ENCODE measurements around the gene CSF3. TPM values are rescaled to one million over a fixed set of nuclear protein-coding genes. Genes with fewer than 3 reads are reported as not detected.

Gene CSF3
- total RNA-seq, 4 donors from 2014 or later = not detected

DNA sequence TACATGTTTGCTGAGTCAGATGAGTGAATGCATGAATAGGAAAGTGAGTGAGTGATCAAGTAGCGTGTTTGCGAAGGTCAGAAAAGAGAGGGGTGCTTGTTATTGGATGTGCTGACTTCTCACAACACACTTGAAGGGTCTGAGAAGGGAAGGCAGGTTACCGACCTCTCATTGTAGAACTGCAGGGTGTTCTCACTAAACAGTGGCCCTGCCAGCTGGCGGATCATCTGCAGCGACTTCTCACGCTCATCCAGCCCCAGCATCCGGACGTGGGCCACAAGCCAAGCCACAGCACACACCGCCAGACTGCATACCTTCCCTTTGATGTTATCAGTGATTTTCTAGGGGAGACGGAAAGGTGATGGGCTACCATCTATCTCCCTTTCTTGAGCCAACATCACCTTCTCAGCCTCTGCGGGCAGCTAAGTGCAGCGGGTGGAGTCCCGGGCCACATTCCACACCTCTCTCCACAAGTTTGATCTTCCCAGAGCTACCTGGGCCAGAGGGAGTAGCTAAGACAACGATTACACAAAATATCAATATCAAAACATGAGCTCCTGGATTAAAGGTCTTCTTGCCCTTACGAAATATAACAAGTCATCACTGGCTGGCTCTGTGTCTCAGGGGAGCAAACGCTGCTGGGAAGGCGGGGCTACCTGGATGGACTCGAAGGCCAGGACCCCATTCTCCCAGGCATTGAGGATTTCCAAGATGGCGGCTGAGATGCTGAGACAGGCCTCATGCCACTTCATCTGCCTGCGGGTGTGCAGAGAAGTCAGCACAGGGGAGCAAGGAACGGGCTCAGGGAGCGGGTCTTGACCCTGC, 11.0 kb downstream of the CSF3 start:
- H3K27ac ChIP-seq = peak overlapping the region; percentile 84 to 90 (median 87)
- intact Hi-C loops (cut with DNase I) = no loop called here
- no peaks in the 10 kb centered on the region for H3K9me3 ChIP-seq
- H3K4me1 ChIP-seq = peaks cover 54 to 62% of the 10 kb centered on the region in 2 donors
- TF ChIP-seq, protein P1, sequence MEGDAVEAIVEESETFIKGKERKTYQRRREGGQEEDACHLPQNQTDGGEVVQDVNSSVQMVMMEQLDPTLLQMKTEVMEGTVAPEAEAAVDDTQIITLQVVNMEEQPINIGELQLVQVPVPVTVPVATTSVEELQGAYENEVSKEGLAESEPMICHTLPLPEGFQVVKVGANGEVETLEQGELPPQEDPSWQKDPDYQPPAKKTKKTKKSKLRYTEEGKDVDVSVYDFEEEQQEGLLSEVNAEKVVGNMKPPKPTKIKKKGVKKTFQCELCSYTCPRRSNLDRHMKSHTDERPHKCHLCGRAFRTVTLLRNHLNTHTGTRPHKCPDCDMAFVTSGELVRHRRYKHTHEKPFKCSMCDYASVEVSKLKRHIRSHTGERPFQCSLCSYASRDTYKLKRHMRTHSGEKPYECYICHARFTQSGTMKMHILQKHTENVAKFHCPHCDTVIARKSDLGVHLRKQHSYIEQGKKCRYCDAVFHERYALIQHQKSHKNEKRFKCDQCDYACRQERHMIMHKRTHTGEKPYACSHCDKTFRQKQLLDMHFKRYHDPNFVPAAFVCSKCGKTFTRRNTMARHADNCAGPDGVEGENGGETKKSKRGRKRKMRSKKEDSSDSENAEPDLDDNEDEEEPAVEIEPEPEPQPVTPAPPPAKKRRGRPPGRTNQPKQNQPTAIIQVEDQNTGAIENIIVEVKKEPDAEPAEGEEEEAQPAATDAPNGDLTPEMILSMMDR (IDR thresholded peaks at IDR 0.05) = no peak
- peak in 1 of 2 donors; percentile 25 for TF ChIP-seq POLR2A (IDR thresholded peaks at IDR 0.05)
- H3K27me3 ChIP-seq = no peaks in the 10 kb centered on the region
- H3K4me3 ChIP-seq (replicated peaks in 1 of 3) = no peak overlapping the region
- DNase-seq = peak; percentile 96
- peaks cover 15 to 20% of the 10 kb centered on the region in 2 donors for H3K36me3 ChIP-seq
- 32 to 42% methylated on average over 19 to 21 of the region's 22 CpGs for WGBS, 2 donors

DNA sequence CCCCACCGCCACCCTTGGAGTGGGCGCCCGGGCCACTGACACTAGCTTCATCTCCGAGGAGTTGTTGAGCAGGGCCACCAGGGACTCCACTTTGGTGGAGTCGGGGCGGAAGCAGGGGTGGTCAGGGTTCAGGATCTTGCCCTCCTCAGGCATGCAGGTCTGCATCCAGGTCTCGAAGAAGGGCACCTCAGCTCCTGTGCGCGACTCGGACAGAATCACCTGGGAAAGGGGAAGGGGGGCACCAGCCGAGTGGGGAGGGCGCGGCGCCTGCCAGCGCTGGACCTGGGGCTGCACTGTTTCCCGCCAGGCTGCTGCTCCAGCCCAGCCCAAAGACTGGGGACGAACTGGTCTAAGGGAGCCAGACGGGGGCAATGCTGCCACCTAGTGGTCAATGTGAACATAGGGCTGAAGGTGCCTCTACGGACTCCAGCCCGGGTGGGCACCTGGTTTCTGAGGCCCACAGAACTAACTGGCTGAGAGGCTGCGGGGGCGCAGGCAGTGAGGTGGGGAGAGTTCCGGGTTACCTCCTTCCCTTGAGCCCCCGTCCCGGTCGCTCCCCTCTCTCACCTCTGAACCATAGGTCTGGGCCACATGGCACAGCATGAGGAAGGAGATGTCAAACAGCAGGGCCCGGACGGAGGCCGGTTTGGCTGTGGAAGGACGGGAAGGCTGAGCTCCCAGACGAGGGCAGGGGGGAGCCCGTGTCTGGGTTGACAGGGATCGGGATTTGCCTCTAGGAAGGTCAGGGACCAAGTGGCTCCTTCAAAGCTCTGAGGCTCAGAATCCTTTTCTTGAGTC, 11.8 kb downstream of the CSF3 start:
- Histone ChIP-seq H3K4me1 (peaks cover 48 to 60% of the 10 kb centered on the region in 2 donors), H3K36me3 (peaks cover 22 to 27% of the 10 kb centered on the region in 2 donors)

DNA sequence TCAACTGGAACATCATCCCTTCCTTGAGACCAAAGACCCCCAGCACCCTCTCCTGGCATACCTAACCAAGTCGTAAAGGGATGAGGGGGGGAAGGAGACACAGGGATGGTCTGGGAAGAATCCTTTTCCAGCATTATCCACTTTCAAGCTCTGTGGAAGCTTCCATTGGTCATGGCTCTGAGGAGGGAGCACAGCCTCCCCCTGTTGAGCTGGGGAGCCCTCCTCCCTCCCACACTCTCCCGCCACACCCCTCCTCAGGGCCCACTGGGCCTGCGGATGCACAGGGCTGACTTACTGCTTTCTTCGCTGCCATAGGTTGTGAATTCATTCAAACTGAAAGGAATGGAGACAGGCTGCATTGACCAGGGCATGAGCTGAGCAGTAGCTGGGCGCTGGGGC, 12.4 kb downstream of the CSF3 start:
- H3K9me3 ChIP-seq = no peaks in the 10 kb centered on the region

More for the DNA sequence above, 11.8 kb downstream of the CSF3 start:
- WGBS, 2 donors = 24 to 33% methylated on average over 12 to 28 of the region's 33 CpGs
- Histone ChIP-seq H3K4me3 (replicated peaks in 1 of 3) (no peak overlapping the region), H3K27ac (peak overlapping the region; percentile 84 to 90 (median 87)), H3K9me3 (no peaks in the 10 kb centered on the region), H3K27me3 (no peaks in the 10 kb centered on the region)
- TF ChIP-seq POLR2A (IDR thresholded peaks at IDR 0.05) = no peak
- TF ChIP-seq, protein P1 (IDR thresholded peaks at IDR 0.05) = peak; percentile 84 to 95 (median 90)
- peak; percentile 85 to 90 for DNase-seq
- intact Hi-C loops (cut with DNase I) = no loop called here

DNA sequence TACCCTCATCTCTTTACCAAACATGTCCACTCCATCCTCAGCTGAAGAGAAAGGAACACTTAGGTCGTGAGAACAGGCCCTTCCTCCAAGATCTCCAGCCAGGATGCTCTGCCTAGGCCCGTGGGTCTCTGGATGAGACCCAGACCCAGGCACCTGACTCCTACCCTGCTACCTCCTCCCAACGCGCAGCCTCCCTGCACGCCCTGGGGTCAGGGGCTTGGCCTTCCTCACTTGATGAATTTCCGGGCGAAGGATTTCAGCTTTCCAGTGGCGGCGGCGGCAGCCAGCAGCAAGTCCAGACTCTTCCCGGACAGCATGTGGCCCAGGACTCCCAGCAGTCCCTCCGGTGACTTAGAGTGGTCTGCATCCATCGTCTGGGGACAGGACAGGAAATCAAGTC, 13.4 kb downstream of the CSF3 start:
- 97 to 100% methylated on average over 7 to 13 of the region's 13 CpGs for WGBS, 2 donors
- peaks cover 33 to 40% of the 10 kb centered on the region in 2 donors for H3K36me3 ChIP-seq

More for the DNA sequence above, 12.4 kb downstream of the CSF3 start:
- intact Hi-C loops (cut with DNase I) = no loop called here
- DNase-seq = no peak
- no peak overlapping the region for H3K4me3 ChIP-seq (replicated peaks in 1 of 3)
- no peaks in the 10 kb centered on the region for H3K27me3 ChIP-seq
- WGBS, 2 donors = 83 to 89% methylated on average over 5 of the region's 5 CpGs
- TF ChIP-seq, protein P1 (IDR thresholded peaks at IDR 0.05) = no peak
- TF ChIP-seq POLR2A (IDR thresholded peaks at IDR 0.05) = no peak
- peak overlapping the region in 2 of 3 donors; percentile 87 to 90 for H3K27ac ChIP-seq
- H3K4me1 ChIP-seq = peaks cover 45 to 60% of the 10 kb centered on the region in 2 donors
- H3K36me3 ChIP-seq = peaks cover 27 to 33% of the 10 kb centered on the region in 2 donors

More for the DNA sequence above, 13.4 kb downstream of the CSF3 start:
- H3K27me3 ChIP-seq = no peaks in the 10 kb centered on the region
- no peak overlapping the region for H3K4me3 ChIP-seq (replicated peaks in 1 of 3)
- no peak overlapping the region for H3K27ac ChIP-seq
- intact Hi-C loops (cut with DNase I) = no loop called here
- TF ChIP-seq, protein P1 (IDR thresholded peaks at IDR 0.05) = no peak
- no peak for TF ChIP-seq POLR2A (IDR thresholded peaks at IDR 0.05)
- peaks cover 36 to 53% of the 10 kb centered on the region in 2 donors for H3K4me1 ChIP-seq
- no peaks in the 10 kb centered on the region for H3K9me3 ChIP-seq
- DNase-seq = no peak

Data from thyroid gland (tissue), 4 donors.